CD4-positive, alpha-beta T cell (primary cell): Measurements from ENCODE around the gene HOXC10. TPM values are rescaled to one million over a fixed set of nuclear protein-coding genes. Genes with fewer than 3 reads are reported as not detected.
A peak's percentile ranks its signal among the peaks of the same experiment; 100 is the strongest.

Experiments
- ATAC-seq: fragments of 200-7000 bp; cut with Tn5 transposase; one replicate; pipeline ENCODE4 v1.10.0; 2022; ENCODE audit warnings: mild to moderate bottlenecking; ENCODE audit not compliant: poor library complexity
- CTCF ChIA-PET: fragments of 350-600 bp; sonication (Branson Sonifier 250); formaldehyde crosslinking; loops from one replicate; lab custom pipeline; 2021; ENCODE audit warnings: antibody characterized with exemption, inconsistent platforms; lab: Charles Lee
- POLR2A ChIA-PET: fragments of 350-600 bp; sonication (Branson Sonifier 250); formaldehyde crosslinking; loops from one replicate; lab custom pipeline; 2021; ENCODE audit warnings: antibody characterized with exemption, inconsistent platforms; lab: Charles Lee
- DNase-seq, 14 experiments: peaks; one replicate each; pipeline ENCODE4 v3.0.0-alpha.2; 2013 to 2020; ENCODE audit warnings: mixed read lengths in 2 of 14
- H3K27ac ChIP-seq, 2 donors: one replicate each; pipeline versions ENCODE4 v1.5.1 to v1.7.0; 2013; ENCODE audit warnings: low read length in 2 of 2, low read depth in 1 of 2, mild to moderate bottlenecking in 1 of 2
- H3K27me3 ChIP-seq, 2 experiments: 1 replicate in 1 of 2; 2 replicates in 1 of 2; pipeline versions ENCODE4 v1.6.1 to v1.7.0; 2013; ENCODE audit warnings: low read length in 2 of 2, control low read depth in 1 of 2, mild to moderate bottlenecking in 1 of 2, moderate library complexity in 1 of 2; ENCODE audit not compliant: insufficient read depth in 2 of 2, control insufficient read depth in 1 of 2
- H3K36me3 ChIP-seq: one replicate; pipeline ENCODE4 v1.6.1; 2013; ENCODE audit warnings: low read length, control low read depth; ENCODE audit not compliant: insufficient read depth
- H3K4me1 ChIP-seq: one replicate; pipeline ENCODE4 v1.6.1; 2013; ENCODE audit warnings: low read length, control low read depth; ENCODE audit not compliant: insufficient read depth
- H3K4me3 ChIP-seq: one replicate; pipeline ENCODE4 v1.5.1; 2013; ENCODE audit warnings: mild to moderate bottlenecking, low read length, moderate library complexity
- H3K9me3 ChIP-seq, 2 experiments: 1 replicate in 1 of 2; 2 replicates in 1 of 2; pipeline versions ENCODE4 v1.6.1 to v1.7.0; 2013; ENCODE audit warnings: low read length in 2 of 2, mild to moderate bottlenecking in 2 of 2, control low read depth in 1 of 2, moderate library complexity in 1 of 2; ENCODE audit not compliant: control insufficient read depth in 1 of 2, insufficient read depth in 1 of 2
- H3K27ac Mint-ChIP-seq: one replicate; pipeline ENCODE4 v1.8.0; 2020; ENCODE audit warnings: mixed read lengths
- H3K27me3 Mint-ChIP-seq: one replicate; pipeline ENCODE4 v1.8.0; 2021; ENCODE audit warnings: mixed read lengths
- H3K36me3 Mint-ChIP-seq: one replicate; pipeline ENCODE4 v1.8.0; 2021; ENCODE audit warnings: low read depth, mixed read lengths
- H3K4me1 Mint-ChIP-seq: one replicate; pipeline ENCODE4 v1.8.0; 2021; ENCODE audit warnings: low read depth, mixed read lengths
- H3K4me3 Mint-ChIP-seq: one replicate; pipeline ENCODE4 v1.8.0; 2020; ENCODE audit warnings: mild to moderate bottlenecking, mixed read lengths
- H3K9me3 Mint-ChIP-seq: one replicate; pipeline ENCODE4 v1.8.0; 2020; ENCODE audit warnings: mixed read lengths
- intact Hi-C, 2 experiments: fragments of 100-400 bp; cut with DNase I in 1 of 2; cut with micrococcal nuclease in 1 of 2; formaldehyde crosslinking; loops; one replicate each; pipeline versions ENCODE4 v1.15.1 to v1.9.0; 2023 to 2025; cut with DNase I, micrococcal nuclease
- total RNA-seq, 174 experiments: library from RNA in 2 of 174; stranded (reverse) in 2 of 174; gene quantifications; one replicate each; pipeline ENCODE4 v1.2.3 and lab custom pipeline; 2021 to 2026
- TF ChIP-seq, protein P1 (sequence below): fragments of 200-600 bp; IDR thresholded peaks from one replicate; pipeline ENCODE4 v1.8.0; 2022; ENCODE audit warnings: antibody characterized with exemption, mild to moderate bottlenecking

The HOXC10 gene
- total RNA-seq, 2 experiments from 2014 or later = not detected

DNA sequence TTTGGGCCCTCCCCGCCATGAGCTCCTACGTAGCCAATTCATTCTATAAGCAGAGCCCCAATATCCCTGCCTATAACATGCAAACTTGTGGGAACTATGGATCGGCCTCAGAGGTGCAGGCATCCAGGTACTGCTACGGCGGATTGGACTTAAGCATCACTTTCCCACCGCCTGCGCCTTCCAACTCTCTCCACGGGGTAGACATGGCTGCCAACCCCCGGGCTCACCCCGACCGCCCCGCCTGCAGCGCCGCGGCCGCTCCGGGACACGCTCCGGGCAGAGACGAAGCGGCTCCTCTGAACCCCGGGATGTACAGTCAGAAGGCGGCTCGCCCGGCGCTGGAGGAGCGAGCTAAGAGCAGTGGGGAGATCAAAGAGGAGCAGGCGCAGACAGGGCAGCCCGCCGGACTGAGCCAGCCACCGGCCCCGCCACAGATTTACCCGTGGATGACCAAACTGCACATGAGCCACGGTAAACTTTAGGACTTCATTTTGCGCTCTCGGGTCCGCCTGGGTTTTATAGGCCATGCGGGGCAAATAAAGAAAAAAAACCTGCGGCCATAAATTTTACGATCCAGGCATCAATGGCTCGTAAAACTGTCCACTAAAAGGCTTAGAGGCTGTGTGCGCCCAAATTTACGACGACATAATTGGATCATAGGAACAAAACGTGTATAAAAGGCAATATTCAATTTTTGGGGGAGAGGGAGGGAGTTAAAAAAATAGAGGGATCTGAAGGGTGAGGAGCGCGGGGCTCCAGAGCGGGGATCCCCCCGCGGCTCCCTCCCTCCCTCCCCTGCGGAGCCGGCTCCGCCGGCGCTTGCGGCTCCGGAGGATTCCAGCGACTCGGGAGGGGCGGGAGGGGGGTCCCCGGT, 48.4 kb downstream of the HOXC10 start:
- peaks cover 2% of the 10 kb centered on the region for H3K9me3 Mint-ChIP-seq
- peak overlapping the region; percentile 13 for H3K4me3 Mint-ChIP-seq
- H3K4me1 Mint-ChIP-seq = peaks cover 20% of the 10 kb centered on the region
- peaks cover 97% of the 10 kb centered on the region for H3K27me3 Mint-ChIP-seq
- peaks cover 10 to 50% of the 10 kb centered on the region in 2 experiments for H3K9me3 ChIP-seq
- intact Hi-C loops = loop anchor here (2.0 kb wide), 1 partner anchor 157 kb away; no protein-coding TSS in a partner anchor
- CTCF ChIA-PET = interaction anchor here (1.0 to 1.8 kb wide), 8 partner anchors 18 to 174 kb away, joined by 3 to 19 read pairs (median 8); partner anchors contain the start of genes HOXC8 and SMUG1
- no peak overlapping the region for H3K27ac Mint-ChIP-seq
- no peaks in the 10 kb centered on the region for H3K36me3 ChIP-seq
- POLR2A ChIA-PET = interaction anchor here (0.6 to 1.5 kb wide), 4 partner anchors 22 to 168 kb away, joined by 3 to 7 read pairs (median 4); no protein-coding TSS in a partner anchor
- no peak overlapping the region for H3K27ac ChIP-seq
- TF ChIP-seq, protein P1, sequence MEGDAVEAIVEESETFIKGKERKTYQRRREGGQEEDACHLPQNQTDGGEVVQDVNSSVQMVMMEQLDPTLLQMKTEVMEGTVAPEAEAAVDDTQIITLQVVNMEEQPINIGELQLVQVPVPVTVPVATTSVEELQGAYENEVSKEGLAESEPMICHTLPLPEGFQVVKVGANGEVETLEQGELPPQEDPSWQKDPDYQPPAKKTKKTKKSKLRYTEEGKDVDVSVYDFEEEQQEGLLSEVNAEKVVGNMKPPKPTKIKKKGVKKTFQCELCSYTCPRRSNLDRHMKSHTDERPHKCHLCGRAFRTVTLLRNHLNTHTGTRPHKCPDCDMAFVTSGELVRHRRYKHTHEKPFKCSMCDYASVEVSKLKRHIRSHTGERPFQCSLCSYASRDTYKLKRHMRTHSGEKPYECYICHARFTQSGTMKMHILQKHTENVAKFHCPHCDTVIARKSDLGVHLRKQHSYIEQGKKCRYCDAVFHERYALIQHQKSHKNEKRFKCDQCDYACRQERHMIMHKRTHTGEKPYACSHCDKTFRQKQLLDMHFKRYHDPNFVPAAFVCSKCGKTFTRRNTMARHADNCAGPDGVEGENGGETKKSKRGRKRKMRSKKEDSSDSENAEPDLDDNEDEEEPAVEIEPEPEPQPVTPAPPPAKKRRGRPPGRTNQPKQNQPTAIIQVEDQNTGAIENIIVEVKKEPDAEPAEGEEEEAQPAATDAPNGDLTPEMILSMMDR = no peak
- no peaks in the 10 kb centered on the region for H3K36me3 Mint-ChIP-seq
- H3K4me1 ChIP-seq = peaks cover 47% of the 10 kb centered on the region
- ATAC-seq (no peak), DNase-seq (no peak)
- H3K27me3 ChIP-seq = peaks cover 91 to 98% of the 10 kb centered on the region in 2 experiments
- no peak overlapping the region for H3K4me3 ChIP-seq

DNA sequence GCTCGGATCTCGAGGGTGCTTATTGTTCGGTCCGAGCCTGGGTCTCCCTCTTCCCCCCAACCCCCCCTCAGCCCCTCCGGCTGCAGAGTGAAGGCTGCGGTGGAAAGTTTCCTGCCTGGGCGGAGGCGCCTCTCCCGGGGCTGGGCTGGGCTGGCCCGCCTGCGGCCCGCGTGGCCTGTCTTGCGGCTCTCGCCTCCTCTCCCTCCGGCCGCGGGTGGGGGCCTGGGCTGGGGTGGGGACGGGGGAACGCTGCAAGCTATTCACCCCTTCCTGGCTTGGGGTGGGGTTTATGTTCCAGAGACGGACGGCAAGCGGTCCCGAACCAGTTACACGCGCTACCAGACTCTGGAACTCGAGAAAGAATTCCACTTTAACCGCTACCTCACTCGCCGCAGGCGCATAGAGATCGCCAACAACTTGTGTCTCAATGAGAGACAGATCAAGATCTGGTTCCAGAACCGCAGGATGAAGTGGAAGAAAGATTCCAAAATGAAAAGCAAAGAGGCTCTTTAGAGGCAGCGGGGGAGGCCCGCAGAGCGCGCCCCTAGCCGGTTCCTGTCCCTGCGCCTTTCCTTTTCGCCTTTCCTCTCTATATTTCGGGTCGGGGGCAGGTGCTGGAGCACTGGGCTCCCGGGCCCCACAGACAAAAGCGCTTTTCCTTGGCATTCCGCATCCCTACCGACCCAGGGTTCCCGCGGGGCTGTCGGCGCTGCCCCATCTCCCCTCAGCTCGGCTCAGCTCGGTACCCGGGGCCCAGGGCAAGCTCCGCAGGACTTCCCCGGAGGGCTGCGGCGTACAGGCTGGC, 49.2 kb downstream of the HOXC10 start:
- H3K4me1 Mint-ChIP-seq = peaks cover 15% of the 10 kb centered on the region
- no peak overlapping the region for H3K4me3 ChIP-seq
- H3K27me3 ChIP-seq = peaks cover 91 to 98% of the 10 kb centered on the region in 2 experiments
- DNase-seq = no peak
- peaks cover 10 to 50% of the 10 kb centered on the region in 2 experiments for H3K9me3 ChIP-seq
- ChIA-PET CTCF (interaction anchor here (1.3 kb wide), 1 partner anchor 174 kb away, joined by 3 read pairs; no protein-coding TSS in a partner anchor), POLR2A (interaction anchor here (1.0 kb wide), 1 partner anchor 11 kb away, joined by 4 read pairs; no protein-coding TSS in a partner anchor)
- no peak overlapping the region for H3K27ac ChIP-seq
- peaks cover 2% of the 10 kb centered on the region for H3K9me3 Mint-ChIP-seq
- H3K36me3 ChIP-seq = no peaks in the 10 kb centered on the region
- peaks cover 40% of the 10 kb centered on the region for H3K4me1 ChIP-seq
- intact Hi-C loops = loop anchor here (2.0 kb wide), 1 partner anchor 157 kb away; no protein-coding TSS in a partner anchor
- H3K36me3 Mint-ChIP-seq = no peaks in the 10 kb centered on the region
- H3K4me3 Mint-ChIP-seq = peak overlapping the region; percentile 20
- H3K27ac Mint-ChIP-seq = no peak overlapping the region
- TF ChIP-seq, protein P1 = no peak
- peak; percentile 16 for ATAC-seq
- H3K27me3 Mint-ChIP-seq = peaks cover 97% of the 10 kb centered on the region

DNA sequence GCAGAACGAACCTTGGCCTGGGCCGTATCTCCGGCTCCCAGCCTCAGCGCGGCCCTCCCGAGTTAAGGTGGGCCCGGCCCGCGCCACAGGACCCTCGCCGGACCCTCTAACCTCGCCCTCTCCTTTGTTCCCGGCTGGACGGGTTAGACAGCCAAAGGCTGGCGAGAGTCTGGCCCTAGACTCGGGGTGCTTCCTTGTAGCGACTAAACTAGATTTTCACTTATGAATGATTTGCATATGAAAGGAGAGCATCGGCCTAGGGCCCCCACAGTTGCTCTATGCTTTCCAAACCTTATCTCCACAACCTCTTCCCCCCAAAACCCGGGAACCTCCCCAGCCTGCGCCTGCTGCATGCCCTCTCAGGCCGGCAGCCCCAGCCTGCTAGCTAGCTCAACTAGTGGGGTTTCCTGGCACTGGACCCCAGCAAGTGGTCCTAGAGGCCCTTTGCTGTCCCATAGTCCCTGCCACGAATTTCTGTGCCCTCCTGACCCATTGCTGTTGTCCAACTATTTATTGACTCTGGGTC, 49.9 kb downstream of the HOXC10 start:
- Histone ChIP-seq H3K36me3 (no peaks in the 10 kb centered on the region), H3K9me3 (peaks cover 10 to 46% of the 10 kb centered on the region in 2 experiments), H3K4me3 (no peak overlapping the region), H3K27ac (no peak overlapping the region), H3K27me3 (peaks cover 92 to 100% of the 10 kb centered on the region in 2 experiments), H3K4me1 (peaks cover 33% of the 10 kb centered on the region)
- intact Hi-C loops = no loop called here
- no peak for ATAC-seq
- ChIA-PET POLR2A (interaction anchor here (1.0 kb wide), 1 partner anchor 11 kb away, joined by 4 read pairs; no protein-coding TSS in a partner anchor), CTCF (interaction anchor here (1.3 kb wide), 1 partner anchor 173 kb away, joined by 3 read pairs; no protein-coding TSS in a partner anchor)
- H3K9me3 Mint-ChIP-seq = peaks cover 2% of the 10 kb centered on the region
- peaks cover 97% of the 10 kb centered on the region for H3K27me3 Mint-ChIP-seq
- TF ChIP-seq, protein P1 = no peak
- DNase-seq = no peak
- H3K4me3 Mint-ChIP-seq = peak overlapping the region; percentile 54
- H3K27ac Mint-ChIP-seq = no peak overlapping the region
- H3K36me3 Mint-ChIP-seq = no peaks in the 10 kb centered on the region
- peaks cover 9% of the 10 kb centered on the region for H3K4me1 Mint-ChIP-seq
